Progenitor cell of endocrine pancreas (in vitro differentiated cells): ENCODE results near the gene LHX1. TPM values are rescaled to one million over a fixed set of nuclear protein-coding genes. Genes with fewer than 3 reads are reported as not detected.

ENCODE experiments used
- DNase-seq: peaks from one replicate; pipeline ENCODE4 v3.0.0; 2021; ENCODE audit warnings: low spot score; ENCODE audit not compliant: unreplicated experiment
- H3K27ac Mint-ChIP-seq: 2 replicates; pipeline ENCODE4 v1.8.0; 2021; ENCODE audit warnings: mild to moderate bottlenecking, moderate library complexity, mixed read lengths
- H3K27me3 Mint-ChIP-seq: 2 replicates; pipeline ENCODE4 v1.8.0; 2021; ENCODE audit warnings: mixed read lengths
- H3K36me3 Mint-ChIP-seq: 2 replicates; pipeline ENCODE4 v1.8.0; 2022; ENCODE audit warnings: mixed read lengths; ENCODE audit not compliant: insufficient read depth
- H3K4me1 Mint-ChIP-seq: 2 replicates; pipeline ENCODE4 v1.8.0; 2021; ENCODE audit warnings: low read depth, mixed read lengths
- H3K4me3 Mint-ChIP-seq: 2 replicates; pipeline ENCODE4 v1.8.0; 2021; ENCODE audit warnings: low read depth, mild to moderate bottlenecking, moderate library complexity, mixed read lengths
- H3K9me3 Mint-ChIP-seq: 2 replicates; pipeline ENCODE4 v1.8.0; 2021; ENCODE audit warnings: low read depth, mixed read lengths
- total RNA-seq: library from RNA; stranded (reverse); gene quantifications from 2 replicates; pipeline ENCODE4 v1.2.1, GENCODE V29; 2021
- TF ChIP-seq, protein P1 (sequence below): fragments of 200-600 bp; sonication (generic); IDR thresholded peaks from one replicate; pipeline ENCODE4 v1.5.0; 2021; ENCODE audit warnings: antibody characterized with exemption, mild to moderate bottlenecking; ENCODE audit not compliant: unreplicated experiment

The LHX1 gene
- total RNA-seq, 1 donor from 2014 or later: 2.0 TPM

DNA sequence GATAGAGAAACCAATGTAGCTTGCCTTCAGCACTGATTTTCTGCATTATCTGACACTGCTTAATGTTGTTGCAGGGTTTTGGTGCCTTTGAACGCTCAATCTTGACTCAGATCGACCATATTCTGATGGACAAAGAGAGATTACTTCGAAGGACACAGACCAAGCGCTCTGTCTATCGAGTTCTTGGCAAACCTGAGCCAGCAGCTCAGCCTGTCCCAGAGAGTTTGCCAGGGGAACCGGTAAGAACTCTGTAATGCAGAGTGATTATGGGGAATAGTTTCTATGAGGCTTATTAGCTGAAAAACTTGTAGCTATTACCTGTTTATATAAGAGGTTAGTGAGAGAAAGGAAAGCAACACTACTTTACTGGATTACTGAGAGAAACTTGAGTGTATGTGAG lies 51.9 kb downstream of the LHX1 start:
- no peaks in the 10 kb centered on the region for H3K9me3 Mint-ChIP-seq
- no peak overlapping the region for H3K4me3 Mint-ChIP-seq
- peaks cover 4% of the 10 kb centered on the region for H3K4me1 Mint-ChIP-seq
- peaks cover 24% of the 10 kb centered on the region for H3K36me3 Mint-ChIP-seq
- TF ChIP-seq, protein P1, sequence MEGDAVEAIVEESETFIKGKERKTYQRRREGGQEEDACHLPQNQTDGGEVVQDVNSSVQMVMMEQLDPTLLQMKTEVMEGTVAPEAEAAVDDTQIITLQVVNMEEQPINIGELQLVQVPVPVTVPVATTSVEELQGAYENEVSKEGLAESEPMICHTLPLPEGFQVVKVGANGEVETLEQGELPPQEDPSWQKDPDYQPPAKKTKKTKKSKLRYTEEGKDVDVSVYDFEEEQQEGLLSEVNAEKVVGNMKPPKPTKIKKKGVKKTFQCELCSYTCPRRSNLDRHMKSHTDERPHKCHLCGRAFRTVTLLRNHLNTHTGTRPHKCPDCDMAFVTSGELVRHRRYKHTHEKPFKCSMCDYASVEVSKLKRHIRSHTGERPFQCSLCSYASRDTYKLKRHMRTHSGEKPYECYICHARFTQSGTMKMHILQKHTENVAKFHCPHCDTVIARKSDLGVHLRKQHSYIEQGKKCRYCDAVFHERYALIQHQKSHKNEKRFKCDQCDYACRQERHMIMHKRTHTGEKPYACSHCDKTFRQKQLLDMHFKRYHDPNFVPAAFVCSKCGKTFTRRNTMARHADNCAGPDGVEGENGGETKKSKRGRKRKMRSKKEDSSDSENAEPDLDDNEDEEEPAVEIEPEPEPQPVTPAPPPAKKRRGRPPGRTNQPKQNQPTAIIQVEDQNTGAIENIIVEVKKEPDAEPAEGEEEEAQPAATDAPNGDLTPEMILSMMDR: no peak
- no peak overlapping the region for H3K27ac Mint-ChIP-seq
- no peaks in the 10 kb centered on the region for H3K27me3 Mint-ChIP-seq
- no peak for DNase-seq

DNA sequence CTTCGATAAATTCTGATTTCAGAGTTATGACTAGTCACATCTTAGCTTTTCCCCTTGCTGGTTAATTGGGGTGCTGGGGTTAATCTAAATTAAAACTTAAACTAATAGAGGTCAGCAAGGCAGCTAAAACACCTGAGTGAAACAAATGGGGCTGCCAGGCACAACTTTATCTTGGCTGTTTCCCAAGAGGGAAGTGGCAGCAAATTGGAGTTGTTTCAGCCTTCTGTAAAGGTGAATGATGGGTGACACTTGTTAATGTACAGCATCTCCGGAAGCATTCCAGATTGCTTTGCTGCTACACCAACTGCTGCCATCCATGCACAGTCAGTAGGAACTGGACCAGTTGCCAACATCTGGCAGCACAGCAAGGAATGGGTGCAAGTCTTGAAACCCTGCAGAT lies 55.4 kb downstream of the LHX1 start:
- Mint-ChIP-seq H3K36me3 (peaks cover 45% of the 10 kb centered on the region), H3K4me1 (peaks cover 12% of the 10 kb centered on the region), H3K27me3 (no peaks in the 10 kb centered on the region), H3K4me3 (no peak overlapping the region), H3K9me3 (peaks cover 5% of the 10 kb centered on the region), H3K27ac (no peak overlapping the region)
- no peak for DNase-seq
- TF ChIP-seq, protein P1: no peak

DNA sequence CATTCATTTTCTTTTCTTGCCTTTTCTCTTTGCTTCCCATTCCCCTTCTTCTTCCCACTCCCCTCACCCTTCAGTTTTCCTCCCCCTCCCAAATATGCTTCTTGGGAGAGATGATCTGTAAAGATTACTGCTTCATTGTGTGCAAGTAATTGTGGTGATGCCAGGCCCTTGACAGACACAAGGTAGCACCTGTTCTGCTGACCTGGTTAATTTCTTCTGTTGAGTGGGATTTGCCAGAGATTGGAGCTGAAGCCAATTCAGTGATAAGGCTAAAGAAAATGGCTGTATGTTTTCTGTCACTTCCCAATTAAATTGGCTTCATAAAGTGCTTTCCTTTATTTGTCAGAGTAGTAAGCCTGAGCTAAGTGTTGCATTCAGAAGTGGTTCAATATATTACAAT lies 56.0 kb downstream of the LHX1 start:
- Mint-ChIP-seq H3K4me3 (no peak overlapping the region), H3K27me3 (no peaks in the 10 kb centered on the region), H3K4me1 (peaks cover 12% of the 10 kb centered on the region), H3K9me3 (peaks cover 5% of the 10 kb centered on the region), H3K27ac (no peak overlapping the region), H3K36me3 (peaks cover 48% of the 10 kb centered on the region)
- TF ChIP-seq, protein P1: no peak
- no peak for DNase-seq

Other genes starting within 250 kb of the LHX1 start
- gene AATF, start 11.5 kb downstream of the LHX1 start, total RNA-seq: 50.9 and 53.5 TPM in 2 replicates